Activated CD4-positive, alpha-beta T cell treated with anti-CD3 and anti-CD28 coated beads for 48 hours (primary cell): Measurements from ENCODE around the gene MDK.

Experiments
- DNase-seq: peaks from one replicate; pipeline ENCODE4 v3.0.0-alpha.2; 2020

Gene MDK

GRCh38 chr11:46383974-46384701 lies 2.7 kb downstream of the MDK start:
- DNase-seq, result no peak

- no peak for DNase-seq
These were observed 3.9 kb downstream of the MDK start for GRCh38 chr11:46385169-46386004.

GRCh38 chr11:46386005-46386578 lies 4.6 kb downstream of the MDK start:
- DNase-seq, result no peak

GRCh38 chr11:46386674-46387073 lies 5.2 kb downstream of the MDK start:
- no peak for DNase-seq

- no peak for DNase-seq
These were observed 6.0 kb downstream of the MDK start for GRCh38 chr11:46387456-46387855.

- DNase-seq, result no peak
These were observed 6.6 kb downstream of the MDK start for GRCh38 chr11:46387919-46388618.

GRCh38 chr11:46388619-46389449 lies 7.4 kb downstream of the MDK start:
- DNase-seq, result no peak

- peak; percentile 76 for DNase-seq
These were observed 8.2 kb downstream of the MDK start for GRCh38 chr11:46389450-46390330.

GRCh38 chr11:46390331-46391171 lies 9.1 kb downstream of the MDK start:
- DNase-seq, result no peak

- DNase-seq, result no peak
These were observed 9.7 kb downstream of the MDK start for GRCh38 chr11:46391186-46391577.

- peak; percentile 53 for DNase-seq
These were observed 10.3 kb downstream of the MDK start, which contains the start of gene CHRM4 for GRCh38 chr11:46391578-46392420. Gene CHRM4 (minus strand): TSS chr11:46391776. CDS start chr11:46386557, 5,219 bp downstream.

- peak; percentile 81 for DNase-seq
These were observed 11.2 kb downstream of the MDK start for GRCh38 chr11:46392421-46393230.

- no peak for DNase-seq
These were observed 11.8 kb downstream of the MDK start for GRCh38 chr11:46393231-46393616.

GRCh38 chr11:46393759-46394158 lies 12.3 kb downstream of the MDK start:
- DNase-seq, result no peak

GRCh38 chr11:46397526-46397925 lies 16.1 kb downstream of the MDK start:
- no peak for DNase-seq

- DNase-seq, result no peak
These were observed 21.8 kb downstream of the MDK start for GRCh38 chr11:46402957-46403902.

GRCh38 chr11:46404476-46405017 lies 23.1 kb downstream of the MDK start:
- no peak for DNase-seq
